ENCODE data around the gene CFL1.

CFL1 gene

GRCh38 chr11:65896034-65896999 is 38.3 kb upstream of the CFL1 start:
- TF ChIP-seq POLR2AphosphoS5 (IDR thresholded peaks at IDR 0.05; ENCODE audit: low read depth, low read length) = no peak

DNA sequence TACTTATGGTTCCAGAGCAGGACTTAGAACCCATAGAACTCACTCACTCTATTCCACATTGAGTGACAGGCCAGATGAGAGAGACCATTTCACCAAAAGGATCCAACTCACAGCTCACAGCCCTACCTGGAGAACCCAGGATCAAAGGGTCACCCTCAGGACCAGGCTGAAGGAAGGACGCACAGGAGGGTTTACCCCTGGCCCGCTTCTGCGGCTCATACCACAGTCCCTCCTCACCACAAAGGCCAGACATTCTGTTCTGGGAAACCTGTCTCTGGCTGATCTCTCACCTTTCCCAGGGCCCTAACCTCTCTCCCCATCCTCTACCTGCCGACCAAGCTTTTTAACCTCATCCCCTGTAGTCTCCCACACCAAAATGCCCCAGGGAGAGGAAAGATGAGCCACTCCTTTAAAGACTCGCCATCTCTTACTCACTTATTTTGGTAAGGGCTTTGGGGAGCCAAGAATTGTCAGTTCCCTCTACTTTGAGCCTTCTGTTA is 37.6 kb upstream of the CFL1 start:
- no peak for TF ChIP-seq REST (IDR thresholded peaks at IDR 0.05; ENCODE audit: insufficient read depth in 1 of 2, low read depth in 2 of 2, low read length in 2 of 2)
- TF ChIP-seq SIN3A (IDR thresholded peaks at IDR 0.05; ENCODE audit: borderline replicate concordance, insufficient read depth, low read length) = no peak
- TF ChIP-seq TAF1 (IDR thresholded peaks at IDR 0.05; ENCODE audit: borderline replicate concordance, insufficient read depth, low read length) = no peak
- TF ChIP-seq POLR2AphosphoS5 (IDR thresholded peaks at IDR 0.05; ENCODE audit: low read depth, low read length) = peak; percentile 41
- TF ChIP-seq FOXP2 (optimal IDR thresholded peaks at IDR 0.05; ENCODE audit: borderline replicate concordance, extremely low read depth, extremely low read length, insufficient read depth) = no peak

DNA sequence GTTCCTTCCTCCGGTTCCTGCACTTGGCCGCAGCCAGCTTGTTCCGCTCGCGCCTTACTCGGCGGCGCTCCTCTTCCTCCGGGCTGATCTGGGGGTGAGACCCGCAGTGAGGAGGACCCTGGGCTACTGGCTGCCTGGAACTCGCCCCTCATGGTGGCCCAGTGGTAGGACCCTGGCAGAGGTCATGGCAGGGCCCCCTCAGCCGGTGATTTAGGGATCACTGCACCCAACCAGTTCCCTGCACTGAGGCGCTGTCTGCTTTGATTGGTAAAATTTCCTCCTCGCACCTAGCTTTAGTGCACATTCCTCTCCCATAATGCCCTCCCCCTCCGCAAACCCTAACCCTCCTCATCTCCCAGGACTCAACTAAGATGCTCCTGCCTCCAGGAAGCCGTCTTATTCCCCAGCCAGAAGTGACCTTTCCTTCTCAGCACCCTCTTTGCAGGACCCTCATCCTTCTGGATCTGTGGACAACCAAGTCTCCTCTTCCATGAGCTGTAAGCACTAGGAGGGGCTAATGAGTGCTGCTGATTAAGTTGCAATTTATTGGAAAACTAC is 36.1 kb upstream of the CFL1 start:
- TF ChIP-seq TAF1 (IDR thresholded peaks at IDR 0.05; ENCODE audit: borderline replicate concordance, insufficient read depth, low read length) (no peak), SIN3A (IDR thresholded peaks at IDR 0.05; ENCODE audit: borderline replicate concordance, insufficient read depth, low read length) (no peak), FOXP2 (optimal IDR thresholded peaks at IDR 0.05; ENCODE audit: borderline replicate concordance, extremely low read depth, extremely low read length, insufficient read depth) (no peak), REST (IDR thresholded peaks at IDR 0.05; ENCODE audit: insufficient read depth in 1 of 2, low read depth in 2 of 2, low read length in 2 of 2) (no peak), POLR2AphosphoS5 (IDR thresholded peaks at IDR 0.05; ENCODE audit: low read depth, low read length) (no peak)

DNA sequence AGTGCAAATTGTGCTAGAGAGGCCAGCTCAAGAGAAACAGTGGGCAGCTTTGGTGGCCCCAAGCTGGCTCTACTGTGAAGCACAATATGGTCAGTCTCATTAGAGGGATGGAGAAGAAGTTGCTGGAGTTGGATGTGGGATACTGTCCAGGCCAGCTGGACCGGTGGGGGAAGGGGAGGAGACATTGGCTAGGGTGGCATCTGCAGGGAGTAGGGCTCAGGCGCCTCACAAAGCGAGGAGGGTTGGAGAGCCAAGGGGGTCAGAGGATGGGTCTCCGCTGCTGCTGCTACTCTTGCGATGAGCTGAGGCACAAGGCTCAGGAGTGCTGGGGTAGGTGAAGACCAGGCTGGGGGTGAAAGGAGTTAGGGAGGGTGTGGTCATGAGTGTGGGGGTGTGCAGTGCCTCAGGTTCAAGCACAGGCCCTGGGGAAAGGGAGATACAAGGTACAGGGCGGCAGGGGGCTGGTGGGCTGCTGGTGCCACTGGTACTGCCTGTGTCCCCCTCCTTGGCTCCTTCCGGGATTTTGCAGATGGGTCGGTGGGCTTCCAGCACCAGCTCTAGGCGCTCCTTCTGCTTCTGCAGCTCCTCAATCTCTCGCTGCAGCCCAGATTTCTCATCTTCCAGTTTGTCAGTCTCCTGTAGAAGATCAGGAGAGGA is 34.8 kb upstream of the CFL1 start:
- no peak for TF ChIP-seq SIN3A (IDR thresholded peaks at IDR 0.05; ENCODE audit: borderline replicate concordance, insufficient read depth, low read length)
- TF ChIP-seq REST (IDR thresholded peaks at IDR 0.05; ENCODE audit: insufficient read depth in 1 of 2, low read depth in 2 of 2, low read length in 2 of 2) = no peak
- TF ChIP-seq FOXP2 (optimal IDR thresholded peaks at IDR 0.05; ENCODE audit: borderline replicate concordance, extremely low read depth, extremely low read length, insufficient read depth) = no peak
- TF ChIP-seq POLR2AphosphoS5 (IDR thresholded peaks at IDR 0.05; ENCODE audit: low read depth, low read length) = no peak
- TF ChIP-seq TAF1 (IDR thresholded peaks at IDR 0.05; ENCODE audit: borderline replicate concordance, insufficient read depth, low read length) = no peak

All from PFSK-1 (cell line).